K562 (cell line): Measurements from ENCODE around the gene SNX25. TPM values are rescaled to one million over a fixed set of nuclear protein-coding genes. Genes with fewer than 3 reads are reported as not detected.

Source experiments
- ATAC-seq: fragments of 200-7000 bp; cut with Tn5 transposase; 3 replicates; pipeline ENCODE4 v1.9.1; 2020; ENCODE audit warnings: moderate library complexity
- BruUV-seq: library from RNA; stranded (reverse); fragments of 400-500 nt; replicated peaks from 2 replicates; lab custom pipeline; 2021; lab: Mats Ljungman, UMichigan
- CTCF ChIA-PET: fragments of 300-600 bp; formaldehyde crosslinking; extraction: SDS; loops from one replicate; lab custom pipeline; 2021; ENCODE audit warnings: low intra/inter-chr PET ratio; lab: Yijun Ruan, JAX
- POLR2A ChIA-PET: fragments of 300-600, 350-650 bp; sonication (Branson Sonifier 250); formaldehyde crosslinking; extraction: SDS; loops from one replicate; lab custom pipeline; 2021; ENCODE audit warnings: antibody characterized with exemption, inconsistent platforms; lab: Yijun Ruan, JAX
- DNase-seq, 4 experiments: peaks; one replicate each; pipeline versions ENCODE4 v3.0.0 to v3.0.0-alpha.2; 2011 to 2018; ENCODE audit warnings: low spot score in 3 of 4, mixed read lengths in 3 of 4; ENCODE audit errors: extremely low read depth in 1 of 4
- FAIRE-seq: peaks from 2 replicates; lab custom pipeline; 2011; peaks lifted over from hg19 to GRCh38; lab: Jason Lieb, UNC
- H2AFZ ChIP-seq: 2 replicates; pipeline ENCODE4 v1.6.0; 2011; ENCODE audit warnings: low read depth, low read length, control low read depth, inconsistent platforms
- H3K27ac ChIP-seq: fragments of 200-600 bp; 3 replicates; pipeline ENCODE4 v1.8.0; 2011; ENCODE audit warnings: low read depth, mild to moderate bottlenecking, control low read depth, inconsistent platforms, low read length, moderate library complexity, mixed read lengths; ENCODE audit errors: extremely low read depth
- H3K27me3 ChIP-seq, 2 experiments: fragments of 300-600 bp in 1 of 2; 2 replicates in 1 of 2; 3 replicates in 1 of 2; pipeline versions ENCODE4 v1.6.0 to v1.8.0; 2011; ENCODE audit warnings: inconsistent platforms in 2 of 2, low read length in 2 of 2, mild to moderate bottlenecking in 1 of 2, mixed read lengths in 1 of 2, moderate library complexity in 1 of 2; ENCODE audit not compliant: control insufficient read depth in 2 of 2, insufficient read depth in 2 of 2
- H3K36me3 ChIP-seq: fragments of 300-600 bp; 3 replicates; pipeline ENCODE4 v1.8.0; 2011; ENCODE audit warnings: mild to moderate bottlenecking, low read length, inconsistent platforms; ENCODE audit not compliant: control insufficient read depth, insufficient read depth
- H3K4me1 ChIP-seq, 2 experiments: fragments of 200-600 bp in 1 of 2; replicated peaks in 1 of 2; 2 replicates in 1 of 2; 3 replicates in 1 of 2; pipeline versions ENCODE4 v1.5.1 to v1.8.0; 2011; ENCODE audit warnings: inconsistent platforms in 2 of 2, low read length in 2 of 2, mild to moderate bottlenecking in 1 of 2, mixed read lengths in 1 of 2, moderate library complexity in 1 of 2; ENCODE audit not compliant: control insufficient read depth in 2 of 2, insufficient read depth in 2 of 2
- H3K4me2 ChIP-seq: 2 replicates; pipeline ENCODE4 v1.6.1; 2011; ENCODE audit warnings: low read length, control low read depth, inconsistent platforms, mixed read lengths; ENCODE audit not compliant: insufficient read depth
- H3K4me3 ChIP-seq: fragments of 200-600 bp; sonication (generic), shearing (Covaris generic); 2 replicates; pipeline ENCODE4 v1.5.1; 2016; ENCODE audit warnings: control low read depth, inconsistent platforms
- H3K79me2 ChIP-seq: fragments of 200-600 bp; 3 replicates; pipeline ENCODE4 v1.8.0; 2011; ENCODE audit warnings: low read length, inconsistent platforms; ENCODE audit not compliant: control insufficient read depth, insufficient read depth
- H3K9ac ChIP-seq, 2 experiments: 2 replicates each; pipeline versions ENCODE4 v1.6.0 to v1.6.1; 2011; ENCODE audit warnings: low read depth in 2 of 2, low read length in 2 of 2, control low read depth in 1 of 2, inconsistent platforms in 1 of 2, mild to moderate bottlenecking in 1 of 2, mixed read lengths in 1 of 2; ENCODE audit not compliant: insufficient read depth in 1 of 2
- H3K9me1 ChIP-seq: one replicate; pipeline ENCODE4 v1.6.0; 2011; ENCODE audit warnings: inconsistent platforms, mild to moderate bottlenecking, low read length, moderate library complexity; ENCODE audit not compliant: control insufficient read depth, insufficient read depth
- H3K9me3 ChIP-seq: replicated peaks from 2 replicates; pipeline ENCODE4 v1.5.1; 2011; ENCODE audit warnings: low read depth, low read length, inconsistent platforms; ENCODE audit not compliant: control insufficient read depth, insufficient read depth
- H4K20me1 ChIP-seq: replicated peaks from 2 replicates; pipeline ENCODE4 v1.6.1; 2011; ENCODE audit warnings: low read length, inconsistent platforms, mixed read lengths; ENCODE audit not compliant: control insufficient read depth, insufficient read depth
- CREBBP ChIP-seq: IDR thresholded peaks from one replicate; pipeline ENCODE4 v1.6.1; 2012; ENCODE audit warnings: low read depth, mild to moderate bottlenecking, control low read depth, inconsistent platforms, low read length
- GTF2E2 ChIP-seq: fragments of 200-800 bp; sonication (Bioruptor generic); IDR thresholded peaks from 2 replicates; pipeline ENCODE4 v1.6.1; 2016; ENCODE audit warnings: missing genetic modification characterization, missing compliant biosample characterization
- KLF13 ChIP-seq: fragments of 450-650 bp; IDR thresholded peaks from 2 replicates; pipeline ENCODE4 v1.6.1; 2016; ENCODE audit warnings: missing genetic modification characterization, low read depth, mild to moderate bottlenecking, missing compliant biosample characterization, moderate library complexity, borderline replicate concordance
- MEF2D ChIP-seq: conservative IDR thresholded peaks from 2 replicates; pipeline ENCODE4 v1.6.1; 2016; ENCODE audit warnings: low read depth, missing genetic modification characterization, missing compliant biosample characterization
- MTA3 ChIP-seq: fragments of 450-650 bp; formaldehyde crosslinking; IDR thresholded peaks from 2 replicates; pipeline ENCODE4 v1.6.1; 2017; ENCODE audit warnings: mild to moderate bottlenecking, borderline replicate concordance
- PRPF4 ChIP-seq: fragments of 200-400 bp; formaldehyde crosslinking; IDR thresholded peaks from one replicate; pipeline ENCODE4 v1.6.1; 2017; ENCODE audit warnings: low read length, low read depth, mild to moderate bottlenecking; ENCODE audit not compliant: insufficient read depth, poor library complexity, severe bottlenecking
- SPI1 ChIP-seq: IDR thresholded peaks from 2 replicates; pipeline ENCODE4 v1.6.1; 2011; ENCODE audit warnings: low read depth, low read length, control low read depth, borderline replicate concordance
- THAP7 ChIP-seq: fragments of 250-450 bp; sonication (Bioruptor Pico); IDR thresholded peaks from 2 replicates; pipeline ENCODE4 v1.5.0; 2021
- TSC22D4 ChIP-seq: fragments of 450-650 bp; IDR thresholded peaks from 2 replicates; pipeline ENCODE4 v1.6.1; 2016; ENCODE audit warnings: missing genetic modification characterization, missing biosample characterization, control low read depth
- VEZF1 ChIP-seq: fragments of 200-800 bp; sonication (Bioruptor generic); IDR thresholded peaks from 2 replicates; pipeline ENCODE4 v1.6.1; 2017; ENCODE audit warnings: missing genetic modification characterization, missing compliant biosample characterization
- ZNF23 ChIP-seq: fragments of 250-450 bp; sonication (Bioruptor Pico); IDR thresholded peaks from 2 replicates; pipeline ENCODE4 v1.4.0; 2020; ENCODE audit warnings: mild to moderate bottlenecking
- ZNF3 ChIP-seq: fragments of 250-450 bp; sonication (Bioruptor Pico); IDR thresholded peaks from 2 replicates; pipeline ENCODE4 v1.5.0; 2021; ENCODE audit warnings: mild to moderate bottlenecking, moderate library complexity
- ZNF384 ChIP-seq: IDR thresholded peaks from 2 replicates; pipeline ENCODE4 v1.6.1; 2012; ENCODE audit warnings: low read depth, low read length, improper control_type of control experiment
- ZNF449 ChIP-seq: fragments of 250-450 bp; sonication (Bioruptor Pico); IDR thresholded peaks from 2 replicates; pipeline ENCODE4 v1.8.0; 2022; ENCODE audit warnings: moderate library complexity, mild to moderate bottlenecking, inconsistent platforms
- ZNF551 ChIP-seq: fragments of 250-450 bp; sonication (Bioruptor Pico); IDR thresholded peaks from 2 replicates; pipeline ENCODE4 v1.5.0; 2021; ENCODE audit warnings: mild to moderate bottlenecking, moderate library complexity
- WGBS: fragments of 100-300 bp; shearing (Covaris generic); methylation state at CpG from one replicate; pipeline ENCODE4 v1.1.6; 2016; ENCODE audit warnings: low coverage, mixed read lengths; ENCODE audit not compliant: insufficient coverage; ENCODE audit errors: missing lambda C conversion rate; 5-methylcytosine and 5-hydroxymethylcytosine counted together
- in situ Hi-C: fragments of 300-500 bp; cut with MboI; formaldehyde crosslinking; loops from 4 replicates; pipeline ENCODE4 v1.15.0; 2018; ENCODE audit warnings: inconsistent platforms, mixed read lengths
- intact Hi-C: fragments of 100-400 bp; cut with micrococcal nuclease; formaldehyde crosslinking; loops from 2 replicates; pipeline ENCODE4 v1.14.2; 2022
- polyA plus RNA-seq, 8 experiments: library from polyadenylated mRNA; depleted of rRNA in 4 of 8; stranded (reverse) in 5 of 8; unstranded in 3 of 8; fragments of >200 nt; fragmentation: Nextera tagmentation in 2 of 8; fragmentation: Illumina TruSeq in 1 of 8; extraction: Ambion mirVana in 2 of 8; extraction: Trizol in 1 of 8; gene quantifications; 2 replicates each; pipeline versions ENCODE4 v1.2.1 to v1.2.3, GENCODE V29; 2011 to 2014; ENCODE audit warnings: inconsistent platforms in 1 of 8, missing spikeins in 1 of 8
- total RNA-seq, 7 experiments: library from RNA; depleted of rRNA in 6 of 7; stranded (reverse); fragments of >200 nt in 6 of 7; fragmentation: Illumina TruSeq in 2 of 7; extraction: Trizol in 2 of 7; gene quantifications; 2 replicates each; pipeline versions ENCODE4 v1.2.1 to v1.2.3, GENCODE V29; 2011 to 2021; ENCODE audit warnings: low replicate concordance in 1 of 7

The SNX25 gene
- total and polyA plus RNA-seq, 9 of the 15 experiments (the other 6 are each of a cell fraction or from before 2014, with no cell fraction given), result 2.5 to 23.4 (median 13.3) TPM

- H3K9me1 ChIP-seq, result no peaks in the 10 kb centered on the region
- no peak overlapping the region for H3K4me2 ChIP-seq
- ChIA-PET CTCF (interaction anchor here (0.6 kb wide), 1 partner anchor 40 kb away, joined by 7 read pairs; no protein-coding TSS in a partner anchor), POLR2A (no interaction called here)
- no peak overlapping the region for H3K27ac ChIP-seq
- DNase-seq (no peak), ATAC-seq (no peak), FAIRE-seq (peak; percentile 6)
- no TSS peak for BruUV-seq
- H3K4me1 ChIP-seq, result peaks cover 3 to 25% of the 10 kb centered on the region in 2 experiments; a peak in 4 of 5 replicates
- in situ Hi-C loops (no loop called here), intact Hi-C loops (no loop called here)
- H3K27me3 ChIP-seq, result no peaks in the 10 kb centered on the region
- H3K79me2 ChIP-seq, result no peaks in the 10 kb centered on the region
- TF ChIP-seq ZNF23 (CRISPR knock-in tag) (no peak), PRPF4 (no peak), MTA3 (no peak), THAP7 (CRISPR knock-in tag) (no peak), VEZF1 (CRISPR knock-in tag) (no peak), TSC22D4 (tag) (no peak), ZNF551 (CRISPR knock-in tag) (no peak), SPI1 (no peak), ZNF384 (no peak), ZNF449 (CRISPR knock-in tag) (no peak), ZNF3 (CRISPR knock-in tag) (no peak), GTF2E2 (tag) (no peak), KLF13 (tag) (no peak), MEF2D (tag) (no peak), CREBBP (no peak)
- WGBS, result 76% methylated on average over 8 of the region's 8 CpGs
- peaks cover 4% of the 10 kb centered on the region; the same call in 1 of the 3 replicates for H3K36me3 ChIP-seq
- H3K9ac ChIP-seq, result no peak overlapping the region
- no peak overlapping the region for H3K4me3 ChIP-seq
- H4K20me1 ChIP-seq, result no peaks in the 10 kb centered on the region
- H3K9me3 ChIP-seq, result no peaks in the 10 kb centered on the region
- H2AFZ ChIP-seq, result no peak overlapping the region
These were observed 50.3 kb downstream of the SNX25 start for GRCh38 chr4:185259719-185260118.
